ENCODE measurements around the gene IRF3. TPM values are rescaled to one million over a fixed set of nuclear protein-coding genes. Genes with fewer than 3 reads are reported as not detected.

The IRF3 gene
- polyA plus RNA-seq, 3 donors, result 29.8 to 115 (median 41.1) TPM

- Histone ChIP-seq H3K79me2 (ENCODE audit: insufficient read depth, low read length) (peaks cover 8% of the 10 kb centered on the region), H3K36me3 (replicated peaks in 1 of 2; ENCODE audit: control insufficient read depth in 1 of 2, insufficient read depth in 2 of 2, low read length in 2 of 2) (peaks cover 82 to 95% of the 10 kb centered on the region in 2 donors), H3K9me3 (replicated peaks in 1 of 2; ENCODE audit: control insufficient read depth in 1 of 2, insufficient read depth in 1 of 2, low read length in 2 of 2) (no peaks in the 10 kb centered on the region), H3K4me3 (replicated peaks in 1 of 3; ENCODE audit: low read depth in 2 of 3, low read length in 3 of 3) (no peak overlapping the region), H2AFZ (ENCODE audit: insufficient read depth, low read depth, low read length, poor library complexity, severe bottlenecking) (no peak overlapping the region), H3K27ac (ENCODE audit: low read depth in 1 of 2, low read length in 2 of 2) (no peak overlapping the region), H3K9ac (ENCODE audit: insufficient read depth, low read length, poor library complexity, severe bottlenecking) (no peak overlapping the region), H3K27me3 (ENCODE audit: control insufficient read depth in 2 of 2, insufficient read depth in 2 of 2, low read length in 2 of 2) (no peaks in the 10 kb centered on the region), H4K20me1 (ENCODE audit: insufficient read depth, low read length) (peaks cover 49% of the 10 kb centered on the region), H3K4me2 (replicated peaks; ENCODE audit: extremely low read depth, low read length, poor library complexity, severe bottlenecking) (no peak overlapping the region), H3K4me1 (ENCODE audit: control insufficient read depth in 1 of 2, insufficient read depth in 2 of 2, low read length in 2 of 2) (peaks cover 4 to 6% of the 10 kb centered on the region in 2 donors)
- Mint-ChIP-seq H3K36me3 (peaks cover 70 to 92% of the 10 kb centered on the region in 2 donors), H3K27ac (peak overlapping the region in 4 of 7 donors; percentile 5 to 52 (median 19)), H3K4me3 (no peak overlapping the region), H3K27me3 (ENCODE audit: low read depth in 3 of 3) (peaks cover 0 to 3% (median 0%) of the 10 kb centered on the region in 3 donors), H3K9me3 (peaks cover 0 to 4% (median 0%) of the 10 kb centered on the region in 7 donors), H3K4me1 (peaks cover 5% of the 10 kb centered on the region)
- intact Hi-C loops (cut with micrococcal nuclease), result no loop called here
- TF ChIP-seq CTCF (IDR thresholded peaks at IDR 0.05), result no peak
- WGBS (ENCODE audit: insufficient coverage), result 97% methylated on average over 10 of the region's 12 CpGs
- DNase-seq, result no peak
Observed at GRCh38 chr19:49658566-49659442, 6.9 kb downstream of the IRF3 start.

DNA sequence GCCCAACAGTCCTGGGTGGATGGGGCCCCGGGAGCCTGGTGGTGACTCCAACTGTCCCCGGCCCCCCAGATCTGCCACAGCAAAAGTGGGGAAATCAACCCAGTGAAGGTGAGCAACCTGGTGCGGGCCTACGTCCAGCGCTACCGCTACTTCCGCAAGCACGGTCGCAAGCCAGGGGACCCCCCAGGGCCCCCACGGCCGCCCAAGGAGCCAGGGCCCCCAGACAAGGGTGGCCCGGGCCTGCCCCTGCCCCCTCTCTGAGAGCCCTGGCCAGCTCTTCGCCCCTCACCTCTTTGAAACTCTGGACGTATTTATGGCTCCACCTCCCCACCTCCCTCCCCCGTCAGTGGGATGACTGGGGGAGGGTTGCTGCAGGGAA, 7.5 kb downstream of the IRF3 start:
- H3K79me2 ChIP-seq (ENCODE audit: insufficient read depth, low read length), result peaks cover 1% of the 10 kb centered on the region
- TF ChIP-seq CTCF (IDR thresholded peaks at IDR 0.05), result no peak
- H3K36me3 Mint-ChIP-seq, result peaks cover 73 to 96% of the 10 kb centered on the region in 2 donors
- no peak overlapping the region for H3K9ac ChIP-seq (ENCODE audit: insufficient read depth, low read length, poor library complexity, severe bottlenecking)
- intact Hi-C loops (cut with micrococcal nuclease), result no loop called here
- H2AFZ ChIP-seq (ENCODE audit: insufficient read depth, low read depth, low read length, poor library complexity, severe bottlenecking), result no peak overlapping the region
- 94% methylated on average over 9 of the region's 15 CpGs for WGBS (ENCODE audit: insufficient coverage)
- H4K20me1 ChIP-seq (ENCODE audit: insufficient read depth, low read length), result peaks cover 47% of the 10 kb centered on the region
- H3K27me3 ChIP-seq (ENCODE audit: control insufficient read depth in 2 of 2, insufficient read depth in 2 of 2, low read length in 2 of 2), result no peaks in the 10 kb centered on the region
- no peak overlapping the region for H3K4me3 Mint-ChIP-seq
- H3K9me3 Mint-ChIP-seq, result peaks cover 0 to 4% (median 0%) of the 10 kb centered on the region in 7 donors
- H3K4me1 ChIP-seq (ENCODE audit: control insufficient read depth in 1 of 2, insufficient read depth in 2 of 2, low read length in 2 of 2), result no peaks in the 10 kb centered on the region
- no peaks in the 10 kb centered on the region for H3K9me3 ChIP-seq (replicated peaks in 1 of 2; ENCODE audit: control insufficient read depth in 1 of 2, insufficient read depth in 1 of 2, low read length in 2 of 2)
- peaks cover 86 to 100% of the 10 kb centered on the region in 2 donors for H3K36me3 ChIP-seq (replicated peaks in 1 of 2; ENCODE audit: control insufficient read depth in 1 of 2, insufficient read depth in 2 of 2, low read length in 2 of 2)
- peaks cover 0 to 3% (median 0%) of the 10 kb centered on the region in 3 donors for H3K27me3 Mint-ChIP-seq (ENCODE audit: low read depth in 3 of 3)
- no peak overlapping the region for H3K4me3 ChIP-seq (replicated peaks in 1 of 3; ENCODE audit: low read depth in 2 of 3, low read length in 3 of 3)
- no peak for DNase-seq
- H3K4me1 Mint-ChIP-seq, result no peaks in the 10 kb centered on the region
- H3K27ac ChIP-seq (ENCODE audit: low read depth in 1 of 2, low read length in 2 of 2), result no peak overlapping the region
- no peak overlapping the region for H3K27ac Mint-ChIP-seq
- H3K4me2 ChIP-seq (replicated peaks; ENCODE audit: extremely low read depth, low read length, poor library complexity, severe bottlenecking), result no peak overlapping the region

All from CD14-positive monocyte (primary cell).